ENCODE data around the gene MMEL1. TPM values are rescaled to one million over a fixed set of nuclear protein-coding genes. Genes with fewer than 3 reads are reported as not detected.
A peak's percentile ranks its signal among the peaks of the same experiment; 100 is the strongest.

The MMEL1 gene
- total and polyA plus RNA-seq, 2 of the 13 experiments (the other 11 are each of a cell fraction or from before 2014, with no cell fraction given): 0.48 TPM; not detected in 1

- no peak overlapping the region for H3K4me3 ChIP-seq (replicated peaks in 1 of 3; ENCODE audit: insufficient read depth in 1 of 3, low read depth in 2 of 3, low read length in 3 of 3)
- ATAC-seq (no peak), DNase-seq (ENCODE audit: low spot score) (no peak), FAIRE-seq (no peak)
- 93% methylated on average over 16 of the region's 31 CpGs for WGBS (ENCODE audit: low lambda C conversion rate)
- TF ChIP-seq CTCF (CRISPR knock-in tag; IDR thresholded peaks at IDR 0.05): no peak
- TF ChIP-seq ZNF44 (CRISPR knock-in tag; IDR thresholded peaks at IDR 0.05): no peak
- TF ChIP-seq GZF1 (CRISPR knock-in tag; IDR thresholded peaks at IDR 0.05): no peak
- TF ChIP-seq RBFOX2 (IDR thresholded peaks at IDR 0.05; ENCODE audit: low read depth, low read length): 0 out of 2 replicates have a peak, but pooled peaks have one; percentile 42
- peak; percentile 68 for TF ChIP-seq AGO2 (optimal IDR thresholded peaks at IDR 0.05; ENCODE audit: low read depth, low read length)
- TF ChIP-seq HNRNPH1 (optimal IDR thresholded peaks at IDR 0.05; ENCODE audit: low read depth, low read length): no peak
- TF ChIP-seq NFIC (IDR thresholded peaks at IDR 0.05; ENCODE audit: low read length): no peak
- H2AFZ ChIP-seq (ENCODE audit: low read length): no peak overlapping the region
- no peak overlapping the region for H3K9ac ChIP-seq (ENCODE audit: insufficient read depth, low read depth, low read length)
- no peaks in the 10 kb centered on the region for H3K79me2 ChIP-seq (ENCODE audit: insufficient read depth, low read length)
- in situ Hi-C loops (cut with HindIII; ENCODE audit: extremely low pct_ligation_motif_present, low pct_unique_long_range_greater_than_20kb) (no loop called here), intact Hi-C loops (cut with micrococcal nuclease; ENCODE audit: unreplicated experiment) (no loop called here)
- no peaks in the 10 kb centered on the region for H4K20me1 ChIP-seq (ENCODE audit: insufficient read depth, low read length)
- H3K27ac ChIP-seq (ENCODE audit: extremely low read length, insufficient read depth, low read length): no peak overlapping the region
- no peaks in the 10 kb centered on the region for H3K36me3 ChIP-seq (replicated peaks in 1 of 2; ENCODE audit: control insufficient read depth in 1 of 2, insufficient read depth in 2 of 2, low read length in 2 of 2)
- TSS peak; percentile 65 for BruUV-seq (replicated peaks)
- no peaks in the 10 kb centered on the region for H3K9me3 ChIP-seq (ENCODE audit: low read length)
- ChIA-PET CTCF (ENCODE audit: low intra/inter-chr PET ratio, low total read pairs) (no interaction called here), POLR2A (interaction anchor here (1.0 kb wide), 1 partner anchor 12 kb away, joined by 3 read pairs; no protein-coding TSS in a partner anchor)
- H3K4me1 ChIP-seq (ENCODE audit: insufficient read depth, low read length): peaks cover 20% of the 10 kb centered on the region
- peaks cover 5 to 28% of the 10 kb centered on the region in 2 experiments; a peak in 4 of 5 replicates for H3K27me3 ChIP-seq (ENCODE audit: control insufficient read depth in 1 of 2, insufficient read depth in 2 of 2, low read length in 2 of 2)
- no peak overlapping the region for H3K4me2 ChIP-seq (ENCODE audit: low read depth, low read length)
Measured at GRCh38 chr1:2590233-2591141, 42.3 kb downstream of the MMEL1 start.

All from HepG2 (cell line).